Vagina (tissue), 2 donors: ENCODE measurements around the gene CELA1.

Experiments
- POLR2A ChIP-seq, 2 donors: fragments of 450-650 bp; IDR thresholded peaks; one replicate each; pipeline ENCODE4 v1.6.1; 2017; ENCODE audit warnings: antibody characterized with exemption in 2 of 2, mild to moderate bottlenecking in 2 of 2, moderate library complexity in 2 of 2
- POLR2AphosphoS5 ChIP-seq, 2 donors: sonication (generic); formaldehyde crosslinking; IDR thresholded peaks; one replicate each; pipeline ENCODE4 v1.9.0; 2017; ENCODE audit warnings: antibody characterized with exemption in 2 of 2, mild to moderate bottlenecking in 2 of 2, low read depth in 1 of 2; ENCODE audit not compliant: insufficient read depth in 1 of 2
- TF ChIP-seq, protein P1 (sequence below), 3 experiments: fragments of 450-650 bp in 2 of 3; fragments of 200-600 bp in 1 of 3; sonication (generic) in 1 of 3; IDR thresholded peaks; one replicate each; pipeline ENCODE4 v1.5.1; 2017 to 2019; ENCODE audit warnings: antibody characterized with exemption in 3 of 3, mild to moderate bottlenecking in 2 of 3, moderate library complexity in 2 of 3

DNA sequence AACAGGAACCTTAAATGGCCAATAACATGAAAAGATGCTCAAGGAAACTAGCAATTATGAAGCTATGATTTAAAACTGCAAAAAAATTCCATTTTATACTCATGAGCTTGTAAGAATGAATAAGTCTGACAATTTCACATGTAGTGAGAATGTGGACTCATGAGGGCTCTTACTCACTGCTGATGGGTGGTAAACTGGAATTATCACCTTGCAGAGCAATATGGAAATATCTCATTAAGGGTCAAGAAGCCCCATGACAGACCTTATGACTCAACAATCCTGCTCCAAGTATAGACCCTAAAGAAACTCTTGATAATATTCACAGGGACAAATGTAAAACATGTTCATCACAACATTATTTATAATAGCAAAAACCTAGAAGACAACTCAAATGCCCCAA is 52.8 kb downstream of the CELA1 start:
- TF ChIP-seq, protein P1, sequence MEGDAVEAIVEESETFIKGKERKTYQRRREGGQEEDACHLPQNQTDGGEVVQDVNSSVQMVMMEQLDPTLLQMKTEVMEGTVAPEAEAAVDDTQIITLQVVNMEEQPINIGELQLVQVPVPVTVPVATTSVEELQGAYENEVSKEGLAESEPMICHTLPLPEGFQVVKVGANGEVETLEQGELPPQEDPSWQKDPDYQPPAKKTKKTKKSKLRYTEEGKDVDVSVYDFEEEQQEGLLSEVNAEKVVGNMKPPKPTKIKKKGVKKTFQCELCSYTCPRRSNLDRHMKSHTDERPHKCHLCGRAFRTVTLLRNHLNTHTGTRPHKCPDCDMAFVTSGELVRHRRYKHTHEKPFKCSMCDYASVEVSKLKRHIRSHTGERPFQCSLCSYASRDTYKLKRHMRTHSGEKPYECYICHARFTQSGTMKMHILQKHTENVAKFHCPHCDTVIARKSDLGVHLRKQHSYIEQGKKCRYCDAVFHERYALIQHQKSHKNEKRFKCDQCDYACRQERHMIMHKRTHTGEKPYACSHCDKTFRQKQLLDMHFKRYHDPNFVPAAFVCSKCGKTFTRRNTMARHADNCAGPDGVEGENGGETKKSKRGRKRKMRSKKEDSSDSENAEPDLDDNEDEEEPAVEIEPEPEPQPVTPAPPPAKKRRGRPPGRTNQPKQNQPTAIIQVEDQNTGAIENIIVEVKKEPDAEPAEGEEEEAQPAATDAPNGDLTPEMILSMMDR (IDR thresholded peaks at IDR 0.05): no peak
- TF ChIP-seq POLR2A (IDR thresholded peaks at IDR 0.05): no peak
- no peak for TF ChIP-seq POLR2AphosphoS5 (IDR thresholded peaks at IDR 0.05; ENCODE audit: insufficient read depth in 1 of 2, low read depth in 1 of 2)
